Mesothelial cell of epicardium (in vitro differentiated cells): ENCODE data around the gene TCF15. TPM values are rescaled to one million over a fixed set of nuclear protein-coding genes. Genes with fewer than 3 reads are reported as not detected.
"Not testable (repeated sequence)": the region's sequence is repeated elsewhere in the genome, so short reads cannot be mapped to it uniquely, and the experiment has no call there.

Experiments
- DNase-seq, 2 experiments: peaks; one replicate each; pipeline ENCODE4 v3.0.0; 2021; ENCODE audit warnings: low spot score in 2 of 2; ENCODE audit not compliant: unreplicated experiment in 2 of 2
- H3K27ac Mint-ChIP-seq: 2 replicates; pipeline ENCODE4 v1.8.0; 2021; ENCODE audit warnings: mixed read lengths
- H3K27me3 Mint-ChIP-seq: 2 replicates; pipeline ENCODE4 v1.8.0; 2021; ENCODE audit warnings: low read depth, mixed read lengths
- H3K36me3 Mint-ChIP-seq: 2 replicates; pipeline ENCODE4 v1.8.0; 2021; ENCODE audit warnings: mixed read lengths
- H3K4me1 Mint-ChIP-seq: 2 replicates; pipeline ENCODE4 v1.8.0; 2021; ENCODE audit warnings: mixed read lengths
- H3K4me3 Mint-ChIP-seq: 2 replicates; pipeline ENCODE4 v1.8.0; 2021; ENCODE audit warnings: mild to moderate bottlenecking, moderate library complexity, mixed read lengths
- H3K9me3 Mint-ChIP-seq: 2 replicates; pipeline ENCODE4 v1.8.0; 2021; ENCODE audit warnings: mixed read lengths
- CTCF ChIP-seq: fragments of 200-600 bp; sonication (generic); IDR thresholded peaks from one replicate; pipeline ENCODE4 v1.5.0; 2021; ENCODE audit warnings: antibody characterized with exemption; ENCODE audit not compliant: unreplicated experiment
- total RNA-seq: library from RNA; stranded (reverse); gene quantifications from 3 replicates; pipeline ENCODE4 v1.2.1, GENCODE V29; 2021

Gene TCF15
- total RNA-seq, 1 donor from 2014 or later = 0.74 TPM

- H3K27me3 Mint-ChIP-seq = peaks cover 6% of the 10 kb centered on the region
- no peaks in the 10 kb centered on the region for H3K9me3 Mint-ChIP-seq
- DNase-seq = no peak
These were observed 25.7 kb downstream of the TCF15 start for GRCh38 chr20:584161-584970.

GRCh38 chr20:582204-582603, 27.9 kb downstream of the TCF15 start:
- no peaks in the 10 kb centered on the region for H3K36me3 Mint-ChIP-seq
- H3K4me1 Mint-ChIP-seq = no peaks in the 10 kb centered on the region
- no peak overlapping the region for H3K4me3 Mint-ChIP-seq
- DNase-seq = no peak
- peaks cover 6% of the 10 kb centered on the region for H3K27me3 Mint-ChIP-seq
- TF ChIP-seq CTCF = no peak
- no peak overlapping the region for H3K27ac Mint-ChIP-seq
- H3K9me3 Mint-ChIP-seq = no peaks in the 10 kb centered on the region

More at GRCh38 chr20:584161-584970, 25.7 kb downstream of the TCF15 start:
- no peak overlapping the region for H3K27ac Mint-ChIP-seq
- H3K36me3 Mint-ChIP-seq = no peaks in the 10 kb centered on the region
- no peak overlapping the region for H3K4me3 Mint-ChIP-seq
- no peaks in the 10 kb centered on the region for H3K4me1 Mint-ChIP-seq
- TF ChIP-seq CTCF = no peak

GRCh38 chr20:578940-579690, 31.0 kb downstream of the TCF15 start:
- H3K36me3 Mint-ChIP-seq, H3K9me3 Mint-ChIP-seq, H3K27ac Mint-ChIP-seq, H3K4me1 Mint-ChIP-seq, H3K4me3 Mint-ChIP-seq, H3K27me3 Mint-ChIP-seq, DNase-seq: not testable (repeated sequence)

GRCh38 chr20:577167-577791, 32.8 kb downstream of the TCF15 start:
- no peak overlapping the region for H3K27ac Mint-ChIP-seq
- DNase-seq = no peak
- peaks cover 9% of the 10 kb centered on the region for H3K4me1 Mint-ChIP-seq
- no peaks in the 10 kb centered on the region for H3K36me3 Mint-ChIP-seq
- no peaks in the 10 kb centered on the region for H3K9me3 Mint-ChIP-seq
- H3K4me3 Mint-ChIP-seq = no peak overlapping the region
- H3K27me3 Mint-ChIP-seq = peaks cover 2% of the 10 kb centered on the region
- TF ChIP-seq CTCF = peak; percentile 18

- TF ChIP-seq CTCF = no peak
- Mint-ChIP-seq H3K27me3 (no peaks in the 10 kb centered on the region), H3K4me1 (peaks cover 19% of the 10 kb centered on the region), H3K9me3 (no peaks in the 10 kb centered on the region), H3K27ac (no peak overlapping the region), H3K4me3 (no peak overlapping the region), H3K36me3 (no peaks in the 10 kb centered on the region)
- DNase-seq = no peak
These were observed 34.0 kb downstream of the TCF15 start for GRCh38 chr20:576156-576555.

GRCh38 chr20:575230-575629, 34.9 kb downstream of the TCF15 start:
- H3K27me3 Mint-ChIP-seq = no peaks in the 10 kb centered on the region
- H3K4me1 Mint-ChIP-seq = peaks cover 21% of the 10 kb centered on the region

More at GRCh38 chr20:575230-575629, 34.9 kb downstream of the TCF15 start:
- no peak for TF ChIP-seq CTCF
- H3K27ac Mint-ChIP-seq = no peak overlapping the region
- no peaks in the 10 kb centered on the region for H3K36me3 Mint-ChIP-seq
- no peak overlapping the region for H3K4me3 Mint-ChIP-seq
- DNase-seq = no peak
- H3K9me3 Mint-ChIP-seq = no peaks in the 10 kb centered on the region
